Measurements from ENCODE around the gene CD70.
"Not testable (repeated sequence)": the region's sequence is repeated elsewhere in the genome, so short reads cannot be mapped to it uniquely, and the experiment has no call there.

Gene CD70

DNA sequence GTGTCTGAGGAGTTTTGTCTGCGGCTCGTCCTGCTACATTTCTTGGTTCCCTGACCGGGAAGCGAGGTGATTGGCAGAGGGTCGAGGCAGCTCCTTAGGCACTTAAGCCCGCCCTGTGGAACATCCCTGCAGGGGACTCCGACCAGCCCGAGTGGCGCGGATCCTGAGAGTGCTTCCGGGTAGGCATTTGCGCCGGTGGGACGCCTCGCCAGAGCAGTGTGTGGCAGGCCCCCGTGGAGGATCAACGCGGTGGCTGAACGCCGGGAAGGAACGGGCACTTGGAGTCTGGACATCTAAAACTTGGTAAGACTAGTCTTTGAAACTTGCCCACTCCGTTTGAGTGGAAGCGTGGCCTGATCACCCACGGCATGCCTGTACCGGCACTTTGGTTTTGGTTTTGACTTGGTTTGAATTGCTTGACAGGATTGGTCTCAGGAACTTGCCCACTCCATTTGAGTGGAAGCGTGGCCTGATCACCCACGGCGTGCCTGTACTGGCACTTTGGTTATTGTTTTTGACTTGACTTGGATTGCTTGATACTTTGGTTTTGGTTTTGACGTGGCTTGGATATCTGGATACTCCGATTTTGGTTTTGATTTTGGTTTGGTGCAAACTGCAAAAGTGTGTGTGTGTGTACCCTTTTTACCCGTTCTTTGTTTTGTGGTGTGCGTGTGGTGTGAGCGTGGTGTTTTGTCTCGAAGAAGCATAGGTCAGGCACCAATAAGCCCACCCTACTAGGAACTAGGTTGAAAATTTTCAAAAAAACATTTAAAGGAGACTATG lies 6.7 kb upstream of the CD70 start:
- DNase-seq, result not testable (repeated sequence)

GRCh38 chr19:6596621-6597020 lies 5.7 kb upstream of the CD70 start:
- no peak for DNase-seq

GRCh38 chr19:6593651-6594416 lies 2.9 kb upstream of the CD70 start:
- no peak for DNase-seq

- DNase-seq, result no peak
Observed at GRCh38 chr19:6590258-6590826, 608 bp downstream of the CD70 start.

GRCh38 chr19:6589711-6590257 lies 1.2 kb downstream of the CD70 start:
- no peak for DNase-seq

- DNase-seq, result no peak
Observed at GRCh38 chr19:6588508-6589345, 2.2 kb downstream of the CD70 start.

GRCh38 chr19:6587998-6588507 lies 2.9 kb downstream of the CD70 start:
- DNase-seq, result no peak

- DNase-seq, result no peak
Observed at GRCh38 chr19:6587093-6587820, 3.7 kb downstream of the CD70 start.

- DNase-seq, result no peak
Observed at GRCh38 chr19:6586726-6587092, 4.2 kb downstream of the CD70 start.

DNA sequence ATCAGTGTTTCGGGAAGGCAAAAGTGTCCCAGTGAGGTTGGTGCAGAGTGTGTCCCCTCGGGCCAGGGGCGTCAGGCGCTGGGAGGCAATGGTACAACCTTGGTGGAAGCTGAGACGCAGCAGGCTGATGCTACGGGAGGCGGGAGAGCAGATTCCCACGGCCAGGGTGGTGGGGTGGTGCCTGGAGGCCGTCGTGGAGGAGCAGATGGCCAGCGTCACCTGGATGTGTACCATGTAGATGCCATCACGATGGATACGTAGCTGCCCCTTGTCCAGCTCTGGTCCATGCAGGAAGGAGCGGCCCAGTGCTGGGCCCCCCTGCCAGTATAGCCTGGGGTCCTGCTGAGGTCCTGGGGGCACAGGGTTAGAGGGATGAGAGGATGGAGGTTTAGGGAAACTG lies 4.9 kb downstream of the CD70 start:
- no peak for DNase-seq

DNA sequence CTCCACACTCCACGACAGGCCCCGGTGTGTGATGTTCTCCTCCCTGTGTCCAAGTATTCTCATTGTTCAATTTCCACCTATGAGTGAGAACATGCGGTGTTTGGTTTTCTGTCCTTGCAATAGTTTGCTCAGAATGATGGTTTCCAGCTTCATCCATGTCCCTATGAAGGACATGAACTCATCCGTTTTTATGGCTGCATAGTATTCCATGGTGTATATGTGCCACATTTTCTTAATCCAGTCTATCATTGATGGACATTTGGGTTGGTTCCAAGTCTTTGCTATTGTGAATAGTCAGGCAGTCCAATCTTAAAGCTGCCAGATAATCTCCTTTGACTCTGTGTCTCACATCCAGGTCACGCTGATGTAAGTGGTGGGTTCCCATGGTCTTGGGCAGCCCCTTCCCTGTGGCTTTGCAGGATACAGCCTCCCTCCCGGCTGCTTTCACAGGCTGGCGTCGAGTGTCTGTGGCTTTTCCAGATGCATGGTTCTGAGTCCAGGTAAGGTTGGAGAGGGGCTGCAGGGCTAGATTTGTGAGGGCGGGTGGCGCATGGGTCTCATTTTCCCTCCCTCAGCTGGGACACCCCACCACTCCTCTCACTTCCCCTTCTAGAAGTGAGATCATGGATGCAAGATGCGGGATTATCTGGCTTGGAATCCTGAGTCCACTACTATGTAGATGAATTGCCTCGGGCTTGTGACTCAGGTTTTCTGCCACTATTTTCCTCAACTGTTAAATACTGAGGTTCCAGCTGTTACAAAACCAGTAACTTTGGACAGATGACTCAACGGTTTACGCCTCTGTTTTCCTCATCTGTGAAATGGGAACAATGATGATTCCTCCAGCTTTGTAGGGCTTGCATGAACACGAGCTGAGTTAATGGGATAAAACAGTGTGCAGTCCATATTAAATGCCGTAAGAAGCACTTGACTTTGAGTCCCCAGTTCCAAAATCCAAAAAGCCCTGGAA lies 8.2 kb downstream of the CD70 start:
- DNase-seq, result not testable (repeated sequence)

DNA sequence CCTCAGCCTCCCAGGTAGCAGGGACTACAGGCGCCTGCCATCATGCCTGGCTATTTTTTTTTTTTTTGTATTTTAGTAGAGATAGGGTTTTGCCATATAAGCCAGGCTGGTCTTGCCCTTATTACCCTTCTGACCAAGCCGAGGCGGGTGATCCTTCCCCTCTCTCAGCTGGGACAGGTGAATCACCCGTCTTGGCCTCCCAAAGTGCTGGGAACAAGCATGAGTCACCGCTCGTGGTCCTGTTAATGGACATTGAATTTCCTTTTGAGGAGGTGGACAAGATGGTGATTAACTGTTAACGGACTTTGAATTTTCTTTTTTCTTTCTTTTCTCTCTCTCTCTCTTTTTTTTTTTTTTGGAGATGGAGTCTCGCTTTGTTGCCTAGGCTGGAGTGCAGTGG lies 10.6 kb downstream of the CD70 start:
- no peak for DNase-seq

GRCh38 chr19:6579450-6580178 lies 11.3 kb downstream of the CD70 start:
- no peak for DNase-seq

DNA sequence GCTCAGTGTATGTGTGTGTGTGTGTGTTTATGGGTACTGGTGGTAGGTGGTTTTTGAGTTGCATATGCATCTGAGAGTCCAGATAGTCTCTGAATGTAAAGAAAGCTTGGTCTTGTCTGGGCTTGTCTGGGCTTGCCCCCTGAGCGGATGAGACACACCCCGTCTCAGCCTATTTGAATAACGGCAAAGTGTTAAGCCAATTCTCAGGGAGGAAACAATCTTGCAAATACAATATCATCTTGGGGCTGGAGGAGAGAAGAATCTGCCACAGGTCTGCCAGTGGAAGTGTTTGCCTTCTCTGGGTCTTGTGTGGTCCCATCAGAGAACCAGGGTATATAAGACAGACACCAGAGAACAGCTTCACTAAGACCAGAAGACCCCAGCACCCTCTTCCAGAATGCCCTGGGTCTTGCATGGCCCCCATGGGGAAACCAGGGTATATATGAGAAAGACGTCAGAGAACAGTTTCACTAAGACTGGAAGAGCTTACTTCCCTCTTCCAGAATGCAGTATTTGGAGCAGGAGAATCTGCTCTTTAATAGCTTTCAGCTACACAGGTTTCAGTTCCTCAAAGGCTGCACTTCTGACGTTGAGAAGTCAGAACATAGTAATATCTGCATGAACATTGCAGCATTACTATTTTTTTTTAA lies 13.3 kb downstream of the CD70 start:
- no peak for DNase-seq

DNA sequence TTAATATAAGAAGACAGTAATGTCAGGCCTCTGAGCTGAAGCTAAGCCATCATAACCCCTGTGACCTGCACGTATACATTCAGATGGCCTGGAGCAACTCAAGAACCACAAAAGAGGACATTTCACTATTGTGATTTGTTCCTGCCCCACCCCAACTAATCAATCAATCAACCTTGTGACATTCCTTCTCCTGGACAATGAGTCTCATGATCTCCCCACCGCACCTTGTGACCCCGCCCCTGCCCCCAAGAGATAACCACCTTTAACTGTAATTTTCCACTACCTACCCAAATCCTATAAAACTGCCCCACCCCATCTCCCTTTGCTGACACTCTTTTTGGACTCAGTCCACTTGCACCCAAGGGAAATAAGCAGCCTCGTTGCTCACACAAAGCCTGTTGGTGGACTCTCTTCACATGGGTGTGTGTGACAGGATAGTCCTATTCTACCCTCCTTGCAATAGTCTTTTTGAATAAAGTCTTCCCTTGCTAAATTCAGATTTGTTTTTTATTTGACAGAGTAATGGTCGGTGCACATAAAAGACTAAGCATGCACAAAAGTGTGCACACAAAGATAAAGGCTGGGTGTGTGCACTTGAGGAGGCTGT lies 14.0 kb downstream of the CD70 start:
- no peak for DNase-seq

DNA sequence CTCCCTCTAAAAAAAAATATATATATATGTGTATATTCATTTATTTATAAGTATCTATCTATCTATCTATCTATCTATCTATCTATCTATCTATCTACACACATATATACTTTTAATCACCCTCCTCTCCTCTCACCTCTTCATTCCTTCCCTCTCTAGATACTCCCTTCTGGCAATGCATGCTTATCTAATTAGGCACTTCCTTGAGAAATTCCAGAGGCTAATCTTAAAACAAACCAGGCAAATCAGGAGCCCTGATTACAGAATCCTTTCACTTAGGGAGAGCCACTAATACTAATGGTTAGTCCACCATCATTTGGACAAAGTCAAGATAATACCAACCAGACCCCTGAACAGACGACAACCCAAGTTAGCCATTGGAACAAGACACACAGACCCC lies 17.6 kb downstream of the CD70 start:
- DNase-seq, result no peak

DNA sequence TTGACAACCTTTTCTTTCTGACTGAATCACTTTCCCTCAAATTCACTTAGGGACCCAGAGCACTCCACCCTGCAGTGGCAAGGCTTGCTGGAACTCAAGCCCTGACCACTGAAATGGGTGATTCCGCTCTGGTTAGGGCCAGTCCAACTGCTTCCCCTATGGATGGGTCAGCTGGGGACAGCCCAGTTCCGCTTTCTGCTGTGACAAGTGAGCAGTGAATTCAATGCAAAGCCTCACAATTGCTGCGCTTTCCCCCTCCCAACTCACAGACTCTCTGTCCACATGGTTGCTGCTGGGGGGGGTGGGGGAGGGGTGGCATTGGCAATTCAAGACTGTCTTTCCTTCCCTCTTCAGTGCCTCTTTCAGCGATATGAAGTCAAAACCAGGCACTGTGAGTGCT lies 18.7 kb downstream of the CD70 start:
- DNase-seq, result no peak

DNA sequence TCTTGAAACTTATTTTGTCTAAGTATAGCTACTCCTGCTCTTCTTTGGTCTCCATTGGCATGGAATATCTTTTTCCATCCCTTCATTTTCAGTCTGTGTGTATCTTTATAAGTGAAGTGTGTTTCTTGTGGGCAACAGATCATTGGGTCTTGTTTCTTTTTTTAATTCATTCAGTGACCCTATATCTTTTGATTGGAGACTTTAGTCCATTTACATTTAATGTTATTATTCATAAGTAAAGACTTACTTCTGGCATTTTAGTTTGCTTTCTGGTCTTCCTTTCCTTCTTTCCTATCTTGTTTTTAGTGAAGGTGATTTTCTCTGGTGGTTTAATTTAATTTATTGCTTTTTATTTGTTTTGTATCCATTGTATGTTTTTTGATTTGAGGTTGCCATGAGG lies 19.8 kb downstream of the CD70 start:
- no peak for DNase-seq

DNA sequence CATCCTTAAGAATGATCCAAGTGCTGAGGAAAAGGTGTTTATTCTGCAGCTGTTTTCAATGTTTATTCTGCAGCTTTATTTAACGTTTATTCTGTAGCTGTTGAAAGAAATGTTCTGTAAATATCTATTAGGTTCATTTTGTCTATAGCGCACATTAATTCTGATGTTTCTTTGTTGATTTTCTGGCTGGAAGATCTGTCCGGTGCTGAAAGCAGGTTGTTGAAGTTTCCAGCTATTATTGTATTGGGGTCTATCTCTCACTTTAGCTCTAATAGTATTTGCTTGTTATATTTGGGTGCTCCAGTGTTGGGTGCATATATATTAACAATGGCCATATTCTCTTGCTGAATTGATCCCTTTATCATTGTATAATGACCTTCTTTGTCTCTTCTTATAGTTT lies 20.2 kb downstream of the CD70 start:
- DNase-seq, result no peak
